MM.1S (cell line): ENCODE measurements around the gene PSEN1.

Source experiments
- DNase-seq: peaks from one replicate; pipeline ENCODE4 v3.0.0-alpha.2; 2015
- H2AFZ ChIP-seq: fragments of 300-600 bp; sonication (generic); 2 replicates; pipeline ENCODE4 v1.6.0; 2016; ENCODE audit warnings: antibody characterized with exemption, low read length
- H3F3A ChIP-seq: fragments of 300-600 bp; sonication (generic); 2 replicates; pipeline ENCODE4 v1.6.1; 2016; ENCODE audit warnings: mild to moderate bottlenecking, antibody characterized with exemption, low read length, moderate library complexity, mixed read lengths; ENCODE audit not compliant: insufficient read depth
- H3K27ac ChIP-seq: fragments of 300-600 bp; sonication (generic); 2 replicates; pipeline ENCODE4 v1.5.1; 2016; ENCODE audit warnings: mild to moderate bottlenecking, low read length
- H3K27me3 ChIP-seq: fragments of 300-600 bp; sonication (generic); replicated peaks from 2 replicates; pipeline ENCODE4 v1.6.0; 2016; ENCODE audit warnings: low read length; ENCODE audit not compliant: insufficient read depth
- H3K36me3 ChIP-seq: fragments of 300-600 bp; sonication (generic); replicated peaks from 2 replicates; pipeline ENCODE4 v1.6.1; 2016; ENCODE audit warnings: mild to moderate bottlenecking, low read length, mixed read lengths; ENCODE audit not compliant: insufficient read depth
- H3K4me1 ChIP-seq: fragments of 300-600 bp; sonication (generic); 2 replicates; pipeline ENCODE4 v1.6.1; 2016; ENCODE audit warnings: low read length, mixed read lengths
- H3K4me2 ChIP-seq: fragments of 300-600 bp; sonication (generic); 2 replicates; pipeline ENCODE4 v1.6.0; 2016; ENCODE audit warnings: low read depth, low read length
- H3K4me3 ChIP-seq: fragments of 300-600 bp; sonication (generic); 2 replicates; pipeline ENCODE4 v1.5.1; 2016; ENCODE audit warnings: low read length, mixed read lengths
- H3K79me2 ChIP-seq: fragments of 300-600 bp; sonication (generic); 2 replicates; pipeline ENCODE4 v1.6.1; 2016; ENCODE audit warnings: mixed run types, low read length, mixed read lengths
- H3K9ac ChIP-seq: fragments of 300-600 bp; sonication (generic); 2 replicates; pipeline ENCODE4 v1.6.1; 2016; ENCODE audit warnings: low read length, mixed read lengths
- H3K9me2 ChIP-seq: fragments of 300-600 bp; sonication (generic); replicated peaks from 2 replicates; pipeline ENCODE4 v1.6.1; 2016; ENCODE audit warnings: mild to moderate bottlenecking, low read length, mixed read lengths; ENCODE audit not compliant: insufficient read depth
- H3K9me3 ChIP-seq: fragments of 300-600 bp; sonication (generic); replicated peaks from 2 replicates; pipeline ENCODE4 v1.6.1; 2016; ENCODE audit warnings: mild to moderate bottlenecking, low read length, mixed read lengths; ENCODE audit not compliant: insufficient read depth
- H4K20me1 ChIP-seq: fragments of 300-600 bp; sonication (generic); 2 replicates; pipeline ENCODE4 v1.6.1; 2016; ENCODE audit warnings: mild to moderate bottlenecking, low read length, moderate library complexity, mixed read lengths; ENCODE audit not compliant: insufficient read depth
- EZH2 ChIP-seq: fragments of 300-600 bp; sonication (generic); optimal IDR thresholded peaks from 2 replicates; pipeline ENCODE3; 2017; ENCODE audit warnings: low read depth, mild to moderate bottlenecking, antibody characterized with exemption, low read length, mixed read lengths
- EZH2phosphoT487 ChIP-seq: fragments of 300-600 bp; sonication (generic); IDR thresholded peaks from 2 replicates; pipeline ENCODE4 v1.6.1; 2018; ENCODE audit warnings: antibody characterized with exemption, low read length
- TF ChIP-seq, protein P1 (sequence below): fragments of 300-600 bp; sonication (generic); IDR thresholded peaks from 2 replicates; pipeline ENCODE4 v1.5.1; 2016; ENCODE audit warnings: antibody characterized with exemption, low read length, mixed read lengths

PSEN1 gene

DNA sequence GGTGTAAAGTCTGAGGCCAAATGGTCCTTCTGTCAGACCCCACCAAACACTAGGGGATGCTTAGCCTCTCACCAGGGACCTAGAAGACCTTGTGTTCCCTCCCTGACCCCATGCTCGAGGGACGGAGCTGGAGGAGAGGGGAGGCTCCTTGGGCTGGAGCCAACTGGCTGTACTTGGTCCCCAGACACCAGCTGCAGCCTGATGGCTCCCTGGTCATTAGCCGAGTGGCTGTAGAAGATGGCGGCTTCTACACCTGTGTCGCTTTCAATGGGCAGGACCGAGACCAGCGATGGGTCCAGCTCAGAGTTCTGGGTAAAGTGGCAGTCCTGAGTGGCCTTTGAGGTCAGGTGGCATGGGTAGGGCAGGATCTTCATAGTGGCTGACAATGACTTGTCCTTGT is 130.0 kb downstream of the PSEN1 start:
- Histone ChIP-seq H3K4me1 (no peaks in the 10 kb centered on the region), H3K9me2 (no peaks in the 10 kb centered on the region), H3K36me3 (no peaks in the 10 kb centered on the region), H3K79me2 (no peaks in the 10 kb centered on the region), H3K9me3 (no peaks in the 10 kb centered on the region), H3K4me3 (no peak overlapping the region), H2AFZ (no peak overlapping the region), H3K4me2 (no peak overlapping the region), H3K27me3 (no peaks in the 10 kb centered on the region), H3K27ac (no peak overlapping the region), H3K9ac (no peak overlapping the region), H4K20me1 (no peaks in the 10 kb centered on the region), H3F3A (no peaks in the 10 kb centered on the region)
- TF ChIP-seq EZH2, result no peak
- no peak for DNase-seq

DNA sequence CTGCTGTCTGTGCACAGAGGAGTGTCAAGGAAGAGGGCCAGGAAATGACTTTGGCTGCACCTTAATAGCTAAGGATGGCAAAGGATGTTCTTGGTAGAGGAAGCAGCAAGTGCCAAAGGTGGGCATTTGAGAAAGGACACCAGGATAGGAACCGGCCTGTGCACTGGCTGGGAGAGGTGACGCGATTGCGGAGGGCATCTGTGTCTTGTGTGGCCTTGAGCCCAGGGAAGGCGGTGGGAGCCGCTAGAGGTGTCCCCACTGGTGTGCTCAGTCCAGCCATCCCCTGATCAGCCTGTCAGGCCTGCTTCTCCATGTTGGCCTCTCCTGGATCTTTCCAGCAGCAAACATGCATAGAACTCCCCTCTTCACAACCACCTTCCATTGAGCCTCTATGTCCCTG is 131.2 kb downstream of the PSEN1 start:
- Histone ChIP-seq H2AFZ (no peak overlapping the region), H3K4me2 (no peak overlapping the region), H3K79me2 (no peaks in the 10 kb centered on the region), H3K9ac (no peak overlapping the region), H3K4me3 (no peak overlapping the region), H3K36me3 (no peaks in the 10 kb centered on the region), H3K27me3 (no peaks in the 10 kb centered on the region), H4K20me1 (no peaks in the 10 kb centered on the region), H3K27ac (no peak overlapping the region), H3K4me1 (no peaks in the 10 kb centered on the region), H3F3A (no peaks in the 10 kb centered on the region), H3K9me3 (no peaks in the 10 kb centered on the region), H3K9me2 (no peaks in the 10 kb centered on the region)
- TF ChIP-seq, protein P1, sequence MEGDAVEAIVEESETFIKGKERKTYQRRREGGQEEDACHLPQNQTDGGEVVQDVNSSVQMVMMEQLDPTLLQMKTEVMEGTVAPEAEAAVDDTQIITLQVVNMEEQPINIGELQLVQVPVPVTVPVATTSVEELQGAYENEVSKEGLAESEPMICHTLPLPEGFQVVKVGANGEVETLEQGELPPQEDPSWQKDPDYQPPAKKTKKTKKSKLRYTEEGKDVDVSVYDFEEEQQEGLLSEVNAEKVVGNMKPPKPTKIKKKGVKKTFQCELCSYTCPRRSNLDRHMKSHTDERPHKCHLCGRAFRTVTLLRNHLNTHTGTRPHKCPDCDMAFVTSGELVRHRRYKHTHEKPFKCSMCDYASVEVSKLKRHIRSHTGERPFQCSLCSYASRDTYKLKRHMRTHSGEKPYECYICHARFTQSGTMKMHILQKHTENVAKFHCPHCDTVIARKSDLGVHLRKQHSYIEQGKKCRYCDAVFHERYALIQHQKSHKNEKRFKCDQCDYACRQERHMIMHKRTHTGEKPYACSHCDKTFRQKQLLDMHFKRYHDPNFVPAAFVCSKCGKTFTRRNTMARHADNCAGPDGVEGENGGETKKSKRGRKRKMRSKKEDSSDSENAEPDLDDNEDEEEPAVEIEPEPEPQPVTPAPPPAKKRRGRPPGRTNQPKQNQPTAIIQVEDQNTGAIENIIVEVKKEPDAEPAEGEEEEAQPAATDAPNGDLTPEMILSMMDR, result no peak
- TF ChIP-seq EZH2 (no peak), EZH2phosphoT487 (no peak)
- DNase-seq, result no peak

DNA sequence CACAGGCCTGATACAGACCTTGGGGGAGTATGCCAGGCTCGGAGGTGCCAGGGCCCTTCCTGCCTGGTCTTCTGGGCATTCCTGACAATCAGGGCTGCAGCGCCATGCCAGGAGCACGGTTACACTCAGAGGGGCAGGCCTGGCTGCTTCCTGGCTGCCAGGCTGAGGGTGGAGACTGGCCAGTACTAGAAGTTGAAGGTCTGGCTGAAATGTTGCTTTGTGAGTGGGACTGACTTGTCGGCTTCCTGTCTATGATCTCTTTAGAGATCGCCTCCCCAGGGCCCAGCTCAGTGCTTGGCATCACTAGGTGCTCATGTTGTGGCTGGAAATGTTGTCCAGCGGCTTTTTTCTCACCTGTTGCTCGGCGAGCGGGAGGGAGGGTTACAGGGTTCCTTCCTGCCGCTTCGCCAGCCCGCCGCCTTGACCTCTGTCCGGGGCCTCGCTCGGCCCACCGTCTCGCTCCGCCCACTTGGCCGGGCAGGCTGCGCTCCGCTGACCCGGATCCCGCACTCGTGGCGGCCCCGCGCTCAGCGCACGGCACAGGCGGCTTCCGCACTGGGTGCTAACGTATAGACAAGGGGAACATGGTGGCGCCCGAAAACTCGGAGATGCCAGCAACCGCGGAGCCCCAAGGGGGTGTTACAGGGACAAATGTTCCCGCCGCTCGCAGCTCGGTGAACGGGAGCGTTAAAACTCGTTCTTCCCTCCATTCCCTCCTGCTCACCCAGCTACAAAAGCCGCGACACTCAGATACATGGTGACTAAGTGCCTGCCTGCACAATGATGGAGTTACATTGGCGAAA is 133.6 kb downstream of the PSEN1 start:
- no peak for DNase-seq

More for the DNA sequence above, 133.6 kb downstream of the PSEN1 start:
- Histone ChIP-seq H3F3A (no peaks in the 10 kb centered on the region), H3K9me2 (no peaks in the 10 kb centered on the region), H3K4me3 (peak overlapping the region; percentile 29; the same call in 1 of the 2 replicates), H3K4me1 (no peaks in the 10 kb centered on the region), H4K20me1 (no peaks in the 10 kb centered on the region), H3K9me3 (no peaks in the 10 kb centered on the region), H3K79me2 (no peaks in the 10 kb centered on the region), H3K36me3 (no peaks in the 10 kb centered on the region), H3K4me2 (peak overlapping the region; percentile 54), H2AFZ (peak overlapping the region; percentile 42; the same call in 1 of the 2 replicates), H3K27me3 (no peaks in the 10 kb centered on the region), H3K9ac (no peak overlapping the region; the same call in 1 of the 2 replicates), H3K27ac (no peak overlapping the region)
- no peak for TF ChIP-seq EZH2
- no peak for TF ChIP-seq EZH2phosphoT487
- TF ChIP-seq, protein P1, result no peak
